ENCODE data around the gene GJD4.

GRCh38 chr10:35569836-35570235 lies 35.3 kb upstream of the GJD4 start:
- no peak for TF ChIP-seq POLR2AphosphoS5 (IDR thresholded peaks at IDR 0.05)
- no peak for TF ChIP-seq POLR2A (IDR thresholded peaks at IDR 0.05)

All from prostate gland (tissue), 1 donor.